ENCODE measurements around the gene HSBP1L1. TPM values are rescaled to one million over a fixed set of nuclear protein-coding genes. Genes with fewer than 3 reads are reported as not detected.

HSBP1L1 gene
- polyA plus RNA-seq, 4 donors = 18.7 to 24.3 (median 20.4) TPM

Other genes starting within 250 kb of the HSBP1L1 start
- gene KCNG2, start 166.7 kb upstream of the HSBP1L1 start, polyA plus RNA-seq (ENCODE audit: insufficient read length in 4 of 4) = under 1 TPM; 0.13 to 0.52 (median 0.15) TPM
- 10 to 100 TPM; 21.1 to 36.1 (median 26.5) TPM for gene SLC66A2, start 13.0 kb upstream of the HSBP1L1 start, polyA plus RNA-seq (ENCODE audit: insufficient read length in 4 of 4)
- gene TXNL4A, start 23.9 kb downstream of the HSBP1L1 start, polyA plus RNA-seq (ENCODE audit: insufficient read length in 4 of 4) = 10 to 100 TPM; 88.9 to 98.2 (median 94.2) TPM
- 10 to 100 TPM; 27.0 to 30.4 (median 29.4) TPM for gene RBFA, start 69.8 kb downstream of the HSBP1L1 start, polyA plus RNA-seq (ENCODE audit: insufficient read length in 4 of 4)
- gene ADNP2, start 144.6 kb downstream of the HSBP1L1 start, polyA plus RNA-seq (ENCODE audit: insufficient read length in 4 of 4) = 10 to 100 TPM; 21.9 to 29.2 (median 27.1) TPM